Superior temporal gyrus (tissue), 1 donor: ENCODE results near the gene ACTN4.
"Not testable (repeated sequence)": the region's sequence is repeated elsewhere in the genome, so short reads cannot be mapped to it uniquely, and the experiment has no call there.

Experiments
- DNase-seq: peaks from one replicate; pipeline ENCODE4 v3.0.0-alpha.2; 2016; ENCODE audit errors: extremely low spot score

ACTN4 gene

GRCh38 chr19:38736413-38737280, 89.2 kb downstream of the ACTN4 start:
- DNase-seq, result no peak

- DNase-seq, result no peak
Observed at GRCh38 chr19:38737281-38737865, 89.9 kb downstream of the ACTN4 start.

GRCh38 chr19:38737921-38738737, 90.7 kb downstream of the ACTN4 start:
- no peak for DNase-seq

GRCh38 chr19:38739440-38740256, 92.2 kb downstream of the ACTN4 start:
- DNase-seq, result no peak

- no peak for DNase-seq
Observed at GRCh38 chr19:38740257-38740592, 92.8 kb downstream of the ACTN4 start.

GRCh38 chr19:38740932-38741331, 93.5 kb downstream of the ACTN4 start:
- DNase-seq, result no peak

- DNase-seq, result no peak
Observed at GRCh38 chr19:38741670-38742069, 94.2 kb downstream of the ACTN4 start.

GRCh38 chr19:38742296-38742695, 94.8 kb downstream of the ACTN4 start:
- no peak for DNase-seq

GRCh38 chr19:38742906-38743305, 95.5 kb downstream of the ACTN4 start:
- DNase-seq, result no peak

- DNase-seq, result no peak
Observed at GRCh38 chr19:38743394-38744297, 96.2 kb downstream of the ACTN4 start.

GRCh38 chr19:38744298-38744681, 96.8 kb downstream of the ACTN4 start, which contains the start of gene CAPN12:
TSS of gene CAPN12 (minus strand) at chr19:38744474. CDS start at chr19:38744165, 309 bp downstream.
- no peak for DNase-seq

GRCh38 chr19:38744874-38745273, 97.4 kb downstream of the ACTN4 start:
- no peak for DNase-seq

- DNase-seq, result no peak
Observed at GRCh38 chr19:38745316-38745715, 97.9 kb downstream of the ACTN4 start.

- DNase-seq, result not testable (repeated sequence)
Observed at GRCh38 chr19:38753783-38754182, 106.3 kb downstream of the ACTN4 start.

- not testable (repeated sequence) for DNase-seq
Observed at GRCh38 chr19:38754196-38754595, 106.7 kb downstream of the ACTN4 start.

GRCh38 chr19:38759590-38760003, 112.1 kb downstream of the ACTN4 start:
- no peak for DNase-seq

- not testable (repeated sequence) for DNase-seq
Observed at GRCh38 chr19:38760805-38761517, 113.5 kb downstream of the ACTN4 start.

GRCh38 chr19:38761884-38762389, 114.5 kb downstream of the ACTN4 start:
- not testable (repeated sequence) for DNase-seq

- no peak for DNase-seq
Observed at GRCh38 chr19:38763795-38764220, 116.4 kb downstream of the ACTN4 start.

GRCh38 chr19:38765214-38765613, 117.8 kb downstream of the ACTN4 start:
- no peak for DNase-seq
